ENCODE results near the gene CDYL2. TPM values are rescaled to one million over a fixed set of nuclear protein-coding genes. Genes with fewer than 3 reads are reported as not detected.

Gene CDYL2
- total and polyA plus RNA-seq, 4 donors: 1.3 to 12.6 (median 3.7) TPM

- Histone ChIP-seq H3K36me3 (ENCODE audit: control insufficient read depth in 4 of 4, insufficient read depth in 4 of 4, low read length in 4 of 4) (peaks cover 0 to 2% (median 0%) of the 10 kb centered on the region in 4 donors), H3K27me3 (ENCODE audit: control insufficient read depth in 3 of 3, insufficient read depth in 3 of 3, low read length in 2 of 3) (no peaks in the 10 kb centered on the region), H3K9ac (ENCODE audit: insufficient read depth in 1 of 2, low read length in 2 of 2) (no peak overlapping the region), H3K27ac (ENCODE audit: low read depth in 1 of 2, low read length in 1 of 2) (no peak overlapping the region), H3K9me3 (ENCODE audit: control insufficient read depth in 4 of 4, insufficient read depth in 3 of 4, low read length in 3 of 4) (peaks cover 0 to 5% (median 0%) of the 10 kb centered on the region in 4 donors), H3K4me3 (no peak overlapping the region), H3K4me1 (ENCODE audit: control insufficient read depth in 5 of 5, insufficient read depth in 5 of 5, low read length in 5 of 5) (peaks cover 0 to 7% (median 0%) of the 10 kb centered on the region in 5 donors)
- TF ChIP-seq CTCF (IDR thresholded peaks at IDR 0.05; ENCODE audit: control extremely low read depth, extremely low read depth): no peak
- DNase-seq (peak; percentile 18 to 55 (median 50)), ATAC-seq (ENCODE audit: insufficient read depth, low FRiP score) (no peak)
- WGBS, 2 donors: 79 to 83% methylated on average over 18 of the region's 18 CpGs
Observed at GRCh38 chr16:80682421-80683070, 121.9 kb downstream of the CDYL2 start.

GRCh38 chr16:80681436-80681835 lies 123.0 kb downstream of the CDYL2 start:
- H3K27ac ChIP-seq (ENCODE audit: low read depth in 1 of 2, low read length in 1 of 2): no peak overlapping the region
- ATAC-seq (ENCODE audit: insufficient read depth, low FRiP score) (no peak), DNase-seq (no peak)
- 90 to 92% methylated on average over 7 of the region's 7 CpGs for WGBS, 2 donors
- no peak for TF ChIP-seq CTCF (IDR thresholded peaks at IDR 0.05; ENCODE audit: control extremely low read depth, extremely low read depth)
- H3K9ac ChIP-seq (ENCODE audit: insufficient read depth in 1 of 2, low read length in 2 of 2): no peak overlapping the region
- H3K27me3 ChIP-seq (ENCODE audit: control insufficient read depth in 3 of 3, insufficient read depth in 3 of 3, low read length in 2 of 3): no peaks in the 10 kb centered on the region
- H3K4me1 ChIP-seq (ENCODE audit: control insufficient read depth in 5 of 5, insufficient read depth in 5 of 5, low read length in 5 of 5): peaks cover 0 to 7% (median 0%) of the 10 kb centered on the region in 5 donors
- peaks cover 0 to 2% (median 0%) of the 10 kb centered on the region in 4 donors for H3K36me3 ChIP-seq (ENCODE audit: control insufficient read depth in 4 of 4, insufficient read depth in 4 of 4, low read length in 4 of 4)
- peaks cover 0 to 5% (median 0%) of the 10 kb centered on the region in 4 donors for H3K9me3 ChIP-seq (ENCODE audit: control insufficient read depth in 4 of 4, insufficient read depth in 3 of 4, low read length in 3 of 4)
- H3K4me3 ChIP-seq: no peak overlapping the region

GRCh38 chr16:80680839-80681238 lies 123.6 kb downstream of the CDYL2 start:
- ATAC-seq (ENCODE audit: insufficient read depth, low FRiP score) (no peak), DNase-seq (no peak)
- WGBS, 2 donors: 91 to 94% methylated on average over 6 of the region's 6 CpGs
- H3K36me3 ChIP-seq (ENCODE audit: control insufficient read depth in 4 of 4, insufficient read depth in 4 of 4, low read length in 4 of 4): peaks cover 0 to 2% (median 0%) of the 10 kb centered on the region in 4 donors
- H3K4me3 ChIP-seq: no peak overlapping the region
- peaks cover 0 to 7% (median 0%) of the 10 kb centered on the region in 4 donors for H3K9me3 ChIP-seq (ENCODE audit: control insufficient read depth in 4 of 4, insufficient read depth in 3 of 4, low read length in 3 of 4)
- no peak overlapping the region for H3K9ac ChIP-seq (ENCODE audit: insufficient read depth in 1 of 2, low read length in 2 of 2)
- H3K27me3 ChIP-seq (ENCODE audit: control insufficient read depth in 3 of 3, insufficient read depth in 3 of 3, low read length in 2 of 3): no peaks in the 10 kb centered on the region
- H3K4me1 ChIP-seq (ENCODE audit: control insufficient read depth in 5 of 5, insufficient read depth in 5 of 5, low read length in 5 of 5): peaks cover 0 to 7% (median 0%) of the 10 kb centered on the region in 5 donors
- no peak overlapping the region for H3K27ac ChIP-seq (ENCODE audit: low read depth in 1 of 2, low read length in 1 of 2)
- TF ChIP-seq CTCF (IDR thresholded peaks at IDR 0.05; ENCODE audit: control extremely low read depth, extremely low read depth): no peak

All from lung (tissue), 12 donors.